ENCODE measurements around the gene AP2S1. TPM values are rescaled to one million over a fixed set of nuclear protein-coding genes. Genes with fewer than 3 reads are reported as not detected.
"Not testable (repeated sequence)": the region's sequence is repeated elsewhere in the genome, so short reads cannot be mapped to it uniquely, and the experiment has no call there.

AP2S1 gene
- polyA plus RNA-seq, 1 donor, result 78.8 TPM

- H3K27ac ChIP-seq (ENCODE audit: low read length), result no peak overlapping the region
- H3K4me1 ChIP-seq (ENCODE audit: control insufficient read depth, insufficient read depth, low read length), result peaks cover 27% of the 10 kb centered on the region
- no peaks in the 10 kb centered on the region for H3K36me3 ChIP-seq (ENCODE audit: control insufficient read depth, insufficient read depth, low read length)
- no peak for DNase-seq
- no peaks in the 10 kb centered on the region for H3K27me3 ChIP-seq (ENCODE audit: control insufficient read depth, insufficient read depth, low read length)
- H3K4me3 ChIP-seq (ENCODE audit: low read length), result no peak overlapping the region
- no CpG with 5 or more reads among the region's 7 CpGs for WGBS (ENCODE audit: insufficient coverage, low lambda C conversion rate)
- H3K9me3 ChIP-seq (ENCODE audit: control insufficient read depth, low read depth, low read length), result no peaks in the 10 kb centered on the region
Measured at GRCh38 chr19:46806656-46807055, 44.0 kb downstream of the AP2S1 start.

- not testable (repeated sequence) for DNase-seq; H3K36me3 ChIP-seq (ENCODE audit: control insufficient read depth, insufficient read depth, low read length); H3K4me3 ChIP-seq (ENCODE audit: low read length); H3K9me3 ChIP-seq (ENCODE audit: control insufficient read depth, low read depth, low read length); H3K27me3 ChIP-seq (ENCODE audit: control insufficient read depth, insufficient read depth, low read length)
- H3K27ac ChIP-seq (ENCODE audit: low read length), result peak overlapping the region; percentile 68
- whole genome bisulfite sequencing (ENCODE audit: insufficient coverage, low lambda C conversion rate), result no CpG with 5 or more reads among the region's 4 CpGs
- peaks cover 32% of the 10 kb centered on the region for H3K4me1 ChIP-seq (ENCODE audit: control insufficient read depth, insufficient read depth, low read length)
Measured at GRCh38 chr19:46804432-46804831, 46.2 kb downstream of the AP2S1 start.

- Histone ChIP-seq H3K27me3 (ENCODE audit: control insufficient read depth, insufficient read depth, low read length) (no peaks in the 10 kb centered on the region), H3K4me3 (ENCODE audit: low read length) (no peak overlapping the region), H3K27ac (ENCODE audit: low read length) (peak overlapping the region; percentile 92), H3K4me1 (ENCODE audit: control insufficient read depth, insufficient read depth, low read length) (peaks cover 32% of the 10 kb centered on the region), H3K36me3 (ENCODE audit: control insufficient read depth, insufficient read depth, low read length) (no peaks in the 10 kb centered on the region), H3K9me3 (ENCODE audit: control insufficient read depth, low read depth, low read length) (no peaks in the 10 kb centered on the region)
- WGBS (ENCODE audit: insufficient coverage, low lambda C conversion rate), result no CpG with 5 or more reads among the region's 2 CpGs
- peak; percentile 90 to 94 for DNase-seq
Measured at GRCh38 chr19:46803555-46803954, 47.1 kb downstream of the AP2S1 start.

GRCh38 chr19:46802152-46802551, 48.5 kb downstream of the AP2S1 start:
- Histone ChIP-seq H3K4me1 (ENCODE audit: control insufficient read depth, insufficient read depth, low read length) (peaks cover 32% of the 10 kb centered on the region), H3K9me3 (ENCODE audit: control insufficient read depth, low read depth, low read length) (no peaks in the 10 kb centered on the region), H3K27ac (ENCODE audit: low read length) (peak overlapping the region; percentile 7), H3K27me3 (ENCODE audit: control insufficient read depth, insufficient read depth, low read length) (no peaks in the 10 kb centered on the region), H3K4me3 (ENCODE audit: low read length) (no peak overlapping the region), H3K36me3 (ENCODE audit: control insufficient read depth, insufficient read depth, low read length) (no peaks in the 10 kb centered on the region)
- no CpG with 5 or more reads among the region's 5 CpGs for WGBS (ENCODE audit: insufficient coverage, low lambda C conversion rate)
- no peak for DNase-seq

GRCh38 chr19:46798713-46799112, 51.9 kb downstream of the AP2S1 start:
- Histone ChIP-seq H3K4me3 (ENCODE audit: low read length) (no peak overlapping the region), H3K27ac (ENCODE audit: low read length) (no peak overlapping the region), H3K9me3 (ENCODE audit: control insufficient read depth, low read depth, low read length) (no peaks in the 10 kb centered on the region), H3K4me1 (ENCODE audit: control insufficient read depth, insufficient read depth, low read length) (peaks cover 24% of the 10 kb centered on the region), H3K36me3 (ENCODE audit: control insufficient read depth, insufficient read depth, low read length) (no peaks in the 10 kb centered on the region), H3K27me3 (ENCODE audit: control insufficient read depth, insufficient read depth, low read length) (no peaks in the 10 kb centered on the region)
- WGBS (ENCODE audit: insufficient coverage, low lambda C conversion rate), result no CpG with 5 or more reads among the region's 2 CpGs
- DNase-seq, result no peak

- H3K27ac ChIP-seq (ENCODE audit: low read length), result no peak overlapping the region
- peaks cover 16% of the 10 kb centered on the region for H3K4me1 ChIP-seq (ENCODE audit: control insufficient read depth, insufficient read depth, low read length)
- H3K27me3 ChIP-seq (ENCODE audit: control insufficient read depth, insufficient read depth, low read length), result no peaks in the 10 kb centered on the region
- H3K9me3 ChIP-seq (ENCODE audit: control insufficient read depth, low read depth, low read length), result no peaks in the 10 kb centered on the region
- no CpG with 5 or more reads among the region's 1 CpG for WGBS (ENCODE audit: insufficient coverage, low lambda C conversion rate)
- H3K4me3 ChIP-seq (ENCODE audit: low read length), result no peak overlapping the region
- no peak for DNase-seq
- no peaks in the 10 kb centered on the region for H3K36me3 ChIP-seq (ENCODE audit: control insufficient read depth, insufficient read depth, low read length)
Measured at GRCh38 chr19:46797881-46798280, 52.8 kb downstream of the AP2S1 start.

GRCh38 chr19:46791944-46792343, 58.7 kb downstream of the AP2S1 start:
- H3K4me3 ChIP-seq (ENCODE audit: low read length), result no peak overlapping the region
- no peak for DNase-seq
- H3K27ac ChIP-seq (ENCODE audit: low read length), result no peak overlapping the region
- no peaks in the 10 kb centered on the region for H3K27me3 ChIP-seq (ENCODE audit: control insufficient read depth, insufficient read depth, low read length)
- H3K36me3 ChIP-seq (ENCODE audit: control insufficient read depth, insufficient read depth, low read length), result no peaks in the 10 kb centered on the region
- H3K9me3 ChIP-seq (ENCODE audit: control insufficient read depth, low read depth, low read length), result no peaks in the 10 kb centered on the region
- WGBS (ENCODE audit: insufficient coverage, low lambda C conversion rate), result 50% methylated on average over 1 of the region's 5 CpGs
- peaks cover 12% of the 10 kb centered on the region for H3K4me1 ChIP-seq (ENCODE audit: control insufficient read depth, insufficient read depth, low read length)

- Histone ChIP-seq H3K36me3 (ENCODE audit: control insufficient read depth, insufficient read depth, low read length) (peaks cover 6% of the 10 kb centered on the region), H3K9me3 (ENCODE audit: control insufficient read depth, low read depth, low read length) (no peaks in the 10 kb centered on the region), H3K4me3 (ENCODE audit: low read length) (no peak overlapping the region), H3K27me3 (ENCODE audit: control insufficient read depth, insufficient read depth, low read length) (no peaks in the 10 kb centered on the region), H3K4me1 (ENCODE audit: control insufficient read depth, insufficient read depth, low read length) (peaks cover 22% of the 10 kb centered on the region), H3K27ac (ENCODE audit: low read length) (no peak overlapping the region)
- 100% methylated on average over 1 of the region's 8 CpGs for WGBS (ENCODE audit: insufficient coverage, low lambda C conversion rate)
- no peak for DNase-seq
Measured at GRCh38 chr19:46789371-46789770, 61.3 kb downstream of the AP2S1 start.

- H3K27me3 ChIP-seq (ENCODE audit: control insufficient read depth, insufficient read depth, low read length), result no peaks in the 10 kb centered on the region
- no peak overlapping the region for H3K27ac ChIP-seq (ENCODE audit: low read length)
- no peak for DNase-seq
- peaks cover 8% of the 10 kb centered on the region for H3K36me3 ChIP-seq (ENCODE audit: control insufficient read depth, insufficient read depth, low read length)
- H3K4me1 ChIP-seq (ENCODE audit: control insufficient read depth, insufficient read depth, low read length), result peaks cover 26% of the 10 kb centered on the region
- peak overlapping the region; percentile 97 for H3K4me3 ChIP-seq (ENCODE audit: low read length)
- no CpG with 5 or more reads among the region's 9 CpGs for WGBS (ENCODE audit: insufficient coverage, low lambda C conversion rate)
- no peaks in the 10 kb centered on the region for H3K9me3 ChIP-seq (ENCODE audit: control insufficient read depth, low read depth, low read length)
Measured at GRCh38 chr19:46788968-46789338, 61.7 kb downstream of the AP2S1 start.

GRCh38 chr19:46788262-46788967, 62.2 kb downstream of the AP2S1 start, which contains the start of gene SLC1A5:
Gene SLC1A5 (minus strand): TSS chr19:46788594. CDS start chr19:46787965, 629 bp downstream.
- peak within 1 kb of the TSS; percentile 83 for H3K27ac ChIP-seq (ENCODE audit: low read length)
- H3K9me3 ChIP-seq (ENCODE audit: control insufficient read depth, low read depth, low read length), result no peaks in the 10 kb centered on the region
- H3K4me3 ChIP-seq (ENCODE audit: low read length), result peak within 1 kb of the TSS; percentile 97
- peaks cover 28% of the 10 kb centered on the region for H3K4me1 ChIP-seq (ENCODE audit: control insufficient read depth, insufficient read depth, low read length)
- no CpG with 5 or more reads among the region's 46 CpGs for WGBS (ENCODE audit: insufficient coverage, low lambda C conversion rate)
- peak; percentile 92 to 94 for DNase-seq
- H3K27me3 ChIP-seq (ENCODE audit: control insufficient read depth, insufficient read depth, low read length), result no peaks in the 10 kb centered on the region
- H3K36me3 ChIP-seq (ENCODE audit: control insufficient read depth, insufficient read depth, low read length), result peaks cover 13% of the 10 kb centered on the region
